ENCODE measurements around the gene ORC3. TPM values are rescaled to one million over a fixed set of nuclear protein-coding genes. Genes with fewer than 3 reads are reported as not detected.

The ORC3 gene
- total and polyA plus RNA-seq, 2 donors (not counting 3 experiments of a cell fraction or from before 2014, with no cell fraction given) = 9.2 to 17.9 TPM

DNA sequence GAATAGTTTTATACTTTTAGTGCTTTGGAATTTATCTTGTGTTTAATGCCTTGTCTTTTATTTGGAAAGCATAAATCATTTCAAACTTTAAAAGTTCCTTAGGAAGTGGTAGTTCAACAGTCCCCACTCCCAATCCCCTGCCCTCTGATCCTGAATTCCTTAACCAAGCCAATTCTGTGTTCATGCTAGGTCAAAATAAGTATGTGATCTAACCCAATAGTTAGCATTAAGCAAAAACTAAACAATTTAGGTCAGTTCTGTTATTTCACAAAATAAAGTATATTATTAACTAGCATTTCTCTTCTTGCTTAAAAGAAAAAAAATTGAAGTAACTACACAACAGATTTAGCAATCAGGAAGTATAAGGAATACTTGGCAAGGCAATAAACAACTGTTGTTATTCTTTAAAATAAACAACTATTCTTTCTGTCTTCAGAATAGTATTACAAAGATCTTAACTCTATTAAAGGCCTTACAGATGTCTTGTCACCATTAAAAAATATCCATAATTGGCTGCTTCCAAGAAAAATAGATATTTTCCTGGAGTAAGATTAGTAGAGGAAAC is 75.1 kb downstream of the ORC3 start:
- no peak overlapping the region for H3K27ac ChIP-seq (ENCODE audit: insufficient read depth, low read depth, low read length)
- ChIA-PET POLR2A (no interaction called here), CTCF (interaction anchor here (0.7 kb wide), 1 partner anchor 22 kb away, joined by 3 read pairs; no protein-coding TSS in a partner anchor)
- no peaks in the 10 kb centered on the region for H3K27me3 ChIP-seq (ENCODE audit: control insufficient read depth in 2 of 2, insufficient read depth in 2 of 2, low read length in 2 of 2)
- DNase-seq (ENCODE audit: low read depth, low spot score) (no peak), FAIRE-seq (no peak)
- H3K9me1 ChIP-seq (replicated peaks; ENCODE audit: control insufficient read depth, extremely low read depth, insufficient read depth, low read length) = no peaks in the 10 kb centered on the region
- dilution Hi-C loops (cut with MboI; ENCODE audit: extremely low pct_ligation_motif_present, low sequenced_read_pairs) (no loop called here), intact Hi-C loops (cut with micrococcal nuclease) (no loop called here)
- no peaks in the 10 kb centered on the region for H3K9me3 ChIP-seq (replicated peaks; ENCODE audit: control insufficient read depth, insufficient read depth, low read length)
- H3K4me2 ChIP-seq (ENCODE audit: insufficient read depth, low read length) = no peak overlapping the region
- H3K4me3 ChIP-seq (replicated peaks in 1 of 3; ENCODE audit: insufficient read depth in 1 of 3, low read depth in 1 of 3, low read length in 3 of 3) = no peak overlapping the region
- TF ChIP-seq POLR2AphosphoS5 (IDR thresholded peaks at IDR 0.05; ENCODE audit: insufficient read depth, low read depth, low read length) = no peak
- no peak for TF ChIP-seq GATA2 (IDR thresholded peaks at IDR 0.05; ENCODE audit: insufficient read depth, insufficient read length, low read depth, low read length)
- TF ChIP-seq, protein P1, sequence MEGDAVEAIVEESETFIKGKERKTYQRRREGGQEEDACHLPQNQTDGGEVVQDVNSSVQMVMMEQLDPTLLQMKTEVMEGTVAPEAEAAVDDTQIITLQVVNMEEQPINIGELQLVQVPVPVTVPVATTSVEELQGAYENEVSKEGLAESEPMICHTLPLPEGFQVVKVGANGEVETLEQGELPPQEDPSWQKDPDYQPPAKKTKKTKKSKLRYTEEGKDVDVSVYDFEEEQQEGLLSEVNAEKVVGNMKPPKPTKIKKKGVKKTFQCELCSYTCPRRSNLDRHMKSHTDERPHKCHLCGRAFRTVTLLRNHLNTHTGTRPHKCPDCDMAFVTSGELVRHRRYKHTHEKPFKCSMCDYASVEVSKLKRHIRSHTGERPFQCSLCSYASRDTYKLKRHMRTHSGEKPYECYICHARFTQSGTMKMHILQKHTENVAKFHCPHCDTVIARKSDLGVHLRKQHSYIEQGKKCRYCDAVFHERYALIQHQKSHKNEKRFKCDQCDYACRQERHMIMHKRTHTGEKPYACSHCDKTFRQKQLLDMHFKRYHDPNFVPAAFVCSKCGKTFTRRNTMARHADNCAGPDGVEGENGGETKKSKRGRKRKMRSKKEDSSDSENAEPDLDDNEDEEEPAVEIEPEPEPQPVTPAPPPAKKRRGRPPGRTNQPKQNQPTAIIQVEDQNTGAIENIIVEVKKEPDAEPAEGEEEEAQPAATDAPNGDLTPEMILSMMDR (IDR thresholded peaks at IDR 0.05; ENCODE audit: extremely low read depth in 1 of 2, insufficient read depth in 1 of 2, low read depth in 1 of 2, low read length in 2 of 2) = no peak
- no peak for TF ChIP-seq MYC (IDR thresholded peaks at IDR 0.05; ENCODE audit: low read depth, low read length)
- no peaks in the 10 kb centered on the region for H4K20me1 ChIP-seq (replicated peaks; ENCODE audit: control insufficient read depth, extremely low read depth, insufficient read depth, low read length)
- H3K36me3 ChIP-seq (ENCODE audit: control insufficient read depth in 2 of 2, extremely low read depth in 1 of 2, insufficient read depth in 2 of 2, low read length in 2 of 2) = no peaks in the 10 kb centered on the region
- peaks cover 4% of the 10 kb centered on the region for H3K4me1 ChIP-seq (ENCODE audit: control insufficient read depth, extremely low read depth, insufficient read depth, low read length)
- no TSS peak for BruUV-seq (replicated peaks)
- no peaks in the 10 kb centered on the region for H3K79me2 ChIP-seq (ENCODE audit: control insufficient read depth, insufficient read depth, low read length)
- no peak overlapping the region for H3K9ac ChIP-seq (replicated peaks; ENCODE audit: extremely low read depth, insufficient read depth, low read length)
- H2AFZ ChIP-seq (ENCODE audit: low read depth, low read length) = no peak overlapping the region

DNA sequence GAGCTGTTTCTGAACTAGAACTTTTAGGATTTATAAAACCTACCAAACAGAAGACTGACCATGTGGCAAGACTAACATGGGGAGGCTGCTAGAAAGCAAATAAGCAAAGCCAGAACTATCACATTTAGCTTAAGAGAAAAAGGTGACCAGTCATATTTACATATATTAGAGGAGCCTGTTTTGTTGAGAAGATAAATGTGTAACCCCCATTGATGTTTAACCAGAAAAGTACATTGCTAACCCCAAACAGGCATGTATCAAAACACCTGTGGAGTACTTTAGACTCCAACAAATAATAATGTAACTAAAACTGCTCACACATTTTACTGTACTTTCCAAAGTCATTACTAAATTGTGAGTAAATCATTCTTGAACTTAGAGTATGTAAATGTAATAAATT is 77.1 kb downstream of the ORC3 start:
- Histone ChIP-seq H3K9ac (replicated peaks; ENCODE audit: extremely low read depth, insufficient read depth, low read length) (no peak overlapping the region), H2AFZ (ENCODE audit: low read depth, low read length) (no peak overlapping the region), H4K20me1 (replicated peaks; ENCODE audit: control insufficient read depth, extremely low read depth, insufficient read depth, low read length) (no peaks in the 10 kb centered on the region), H3K9me3 (replicated peaks; ENCODE audit: control insufficient read depth, insufficient read depth, low read length) (no peaks in the 10 kb centered on the region), H3K27me3 (ENCODE audit: control insufficient read depth in 2 of 2, insufficient read depth in 2 of 2, low read length in 2 of 2) (no peaks in the 10 kb centered on the region), H3K79me2 (ENCODE audit: control insufficient read depth, insufficient read depth, low read length) (no peaks in the 10 kb centered on the region), H3K27ac (ENCODE audit: insufficient read depth, low read depth, low read length) (no peak overlapping the region), H3K9me1 (replicated peaks; ENCODE audit: control insufficient read depth, extremely low read depth, insufficient read depth, low read length) (no peaks in the 10 kb centered on the region), H3K4me2 (ENCODE audit: insufficient read depth, low read length) (no peak overlapping the region), H3K4me1 (ENCODE audit: control insufficient read depth, extremely low read depth, insufficient read depth, low read length) (no peaks in the 10 kb centered on the region), H3K36me3 (ENCODE audit: control insufficient read depth in 2 of 2, extremely low read depth in 1 of 2, insufficient read depth in 2 of 2, low read length in 2 of 2) (no peaks in the 10 kb centered on the region), H3K4me3 (replicated peaks in 1 of 3; ENCODE audit: insufficient read depth in 1 of 3, low read depth in 1 of 3, low read length in 3 of 3) (no peak overlapping the region)
- dilution Hi-C loops (cut with MboI; ENCODE audit: extremely low pct_ligation_motif_present, low sequenced_read_pairs) (no loop called here), intact Hi-C loops (cut with micrococcal nuclease) (no loop called here)
- FAIRE-seq = no peak
- TF ChIP-seq POLR2AphosphoS5 (IDR thresholded peaks at IDR 0.05; ENCODE audit: insufficient read depth, low read depth, low read length) (no peak), GATA2 (IDR thresholded peaks at IDR 0.05; ENCODE audit: insufficient read depth, insufficient read length, low read depth, low read length) (no peak), EZH2 (IDR thresholded peaks at IDR 0.05; ENCODE audit: borderline replicate concordance, low read depth, low read length, severe bottlenecking) (no peak), MYC (IDR thresholded peaks at IDR 0.05; ENCODE audit: low read depth, low read length) (no peak), FOS (IDR thresholded peaks at IDR 0.05; ENCODE audit: borderline replicate concordance, insufficient read depth, low read length) (no peak), POLR2A (IDR thresholded peaks at IDR 0.05; ENCODE audit: low read depth, low read length) (no peak), JUN (IDR thresholded peaks at IDR 0.05; ENCODE audit: borderline replicate concordance, insufficient read depth, insufficient read length, low read depth) (no peak)
- TF ChIP-seq, protein P2, sequence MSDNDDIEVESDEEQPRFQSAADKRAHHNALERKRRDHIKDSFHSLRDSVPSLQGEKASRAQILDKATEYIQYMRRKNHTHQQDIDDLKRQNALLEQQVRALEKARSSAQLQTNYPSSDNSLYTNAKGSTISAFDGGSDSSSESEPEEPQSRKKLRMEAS (IDR thresholded peaks at IDR 0.05; ENCODE audit: insufficient read depth, insufficient read length) = no peak
- TF ChIP-seq, protein P1 (IDR thresholded peaks at IDR 0.05; ENCODE audit: extremely low read depth in 1 of 2, insufficient read depth in 1 of 2, low read depth in 1 of 2, low read length in 2 of 2) = no peak
- BruUV-seq (replicated peaks) = no TSS peak
- ChIA-PET POLR2A (no interaction called here), CTCF (no interaction called here)
- DNase-seq (ENCODE audit: low read depth, low spot score) = no peak
